Caco-2 (cell line): ENCODE results near the gene GATM. TPM values are rescaled to one million over a fixed set of nuclear protein-coding genes. Genes with fewer than 3 reads are reported as not detected.

Experiments
- BruUV-seq: library from RNA; stranded (reverse); fragments of 400-500 nt; replicated peaks from 2 replicates; lab custom pipeline; 2021; lab: Mats Ljungman, UMichigan
- CTCF ChIA-PET: fragments of 300-600 bp; sonication (Branson Sonifier 250); formaldehyde crosslinking; loops from one replicate; lab custom pipeline; 2022; ENCODE audit warnings: antibody characterized with exemption; lab: Charles Lee
- POLR2A ChIA-PET: fragments of 300-600 bp; sonication (Branson Sonifier 250); formaldehyde crosslinking; loops from one replicate; lab custom pipeline; 2022; ENCODE audit warnings: antibody characterized with exemption; lab: Charles Lee
- DNase-seq, 2 experiments: peaks; one replicate each; pipeline versions ENCODE4 v3.0.0 to v3.0.0-alpha.2; 2020 to 2022
- H3K27me3 ChIP-seq: replicated peaks from 2 replicates; pipeline ENCODE4 v1.6.0; 2011; ENCODE audit warnings: low read length; ENCODE audit not compliant: control insufficient read depth, insufficient read depth
- H3K36me3 ChIP-seq: 2 replicates; pipeline ENCODE4 v1.5.1; 2011; ENCODE audit warnings: low read length; ENCODE audit not compliant: control insufficient read depth, insufficient read depth
- H3K4me1 ChIP-seq: fragments of 250-450 bp; sonication (Bioruptor Pico); 2 replicates; pipeline ENCODE4 v1.5.1; 2020; ENCODE audit warnings: mild to moderate bottlenecking
- H3K4me3 ChIP-seq: 2 replicates; pipeline ENCODE4 v1.5.1; 2011; ENCODE audit warnings: low read depth, mild to moderate bottlenecking, control low read depth, low read length
- H3K9me3 ChIP-seq: fragments of 250-450 bp; sonication (Bioruptor Pico); 2 replicates; pipeline ENCODE4 v1.5.1; 2020; ENCODE audit warnings: mild to moderate bottlenecking, moderate library complexity
- H3K27ac Mint-ChIP-seq: one replicate; pipeline ENCODE4 v1.8.0; 2022; ENCODE audit warnings: mixed read lengths; ENCODE audit not compliant: unreplicated experiment
- H3K27me3 Mint-ChIP-seq: one replicate; pipeline ENCODE4 v1.8.0; 2022; ENCODE audit warnings: mixed read lengths; ENCODE audit not compliant: insufficient read depth, unreplicated experiment
- H3K36me3 Mint-ChIP-seq: one replicate; pipeline ENCODE4 v1.8.0; 2022; ENCODE audit warnings: mild to moderate bottlenecking, mixed read lengths; ENCODE audit not compliant: insufficient read depth, unreplicated experiment
- H3K4me1 Mint-ChIP-seq: one replicate; pipeline ENCODE4 v1.8.0; 2022; ENCODE audit warnings: low read depth, mixed read lengths; ENCODE audit not compliant: unreplicated experiment
- H3K4me3 Mint-ChIP-seq: one replicate; pipeline ENCODE4 v1.8.0; 2022; ENCODE audit warnings: mild to moderate bottlenecking, moderate library complexity, mixed read lengths; ENCODE audit not compliant: unreplicated experiment
- H3K9me3 Mint-ChIP-seq: one replicate; pipeline ENCODE4 v1.8.0; 2022; ENCODE audit warnings: mixed read lengths; ENCODE audit not compliant: unreplicated experiment
- CTCF ChIP-seq, 2 experiments: fragments of 200-600 bp in 1 of 2; IDR thresholded peaks; 1 replicate in 1 of 2; 2 replicates in 1 of 2; pipeline versions ENCODE4 v1.5.1 to v1.8.0; 2011 to 2022; ENCODE audit warnings: antibody characterized with exemption in 1 of 2, control low read depth in 1 of 2, inconsistent platforms in 1 of 2, low read depth in 1 of 2, low read length in 1 of 2, mild to moderate bottlenecking in 1 of 2, moderate library complexity in 1 of 2; ENCODE audit not compliant: insufficient read depth in 1 of 2, severe bottlenecking in 1 of 2, unreplicated experiment in 1 of 2
- intact Hi-C: fragments of 100-400 bp; cut with micrococcal nuclease; formaldehyde crosslinking; loops from one replicate; pipeline ENCODE4 v1.10.0; 2022; ENCODE audit not compliant: unreplicated experiment
- total RNA-seq: library from RNA; stranded (reverse); gene quantifications from 2 replicates; pipeline ENCODE4 v1.2.3, GENCODE V29; 2022

Gene GATM
- total RNA-seq, 1 experiment from 2014 or later, result 4.4 TPM

- Mint-ChIP-seq H3K27ac (no peak overlapping the region), H3K36me3 (peaks cover 8% of the 10 kb centered on the region), H3K9me3 (no peaks in the 10 kb centered on the region), H3K4me3 (no peak overlapping the region), H3K4me1 (no peaks in the 10 kb centered on the region), H3K27me3 (no peaks in the 10 kb centered on the region)
- intact Hi-C loops, result loop anchor here (1.0 kb wide), 3 partner anchors 92 to 236 kb away; no protein-coding TSS in a partner anchor
- CTCF ChIA-PET, result interaction anchor here (1.3 kb wide), 1 partner anchor 237 kb away, joined by 4 read pairs; no protein-coding TSS in a partner anchor
- TF ChIP-seq CTCF (IDR thresholded peaks at IDR 0.05; ENCODE audit: insufficient read depth in 1 of 2, low read depth in 1 of 2, low read length in 1 of 2, severe bottlenecking in 1 of 2, unreplicated experiment in 1 of 2), result peak; percentile 58 to 62
- Histone ChIP-seq H3K4me1 (no peaks in the 10 kb centered on the region), H3K27me3 (no peaks in the 10 kb centered on the region), H3K4me3 (no peak overlapping the region), H3K9me3 (no peaks in the 10 kb centered on the region; the same call in 1 of the 2 replicates), H3K36me3 (no peaks in the 10 kb centered on the region)
- BruUV-seq, result no TSS peak
- POLR2A ChIA-PET, result no interaction called here
- DNase-seq, result peak in 1 of 2 experiments; percentile 43
Observed at GRCh38 chr15:45399381-45400212, 21.3 kb upstream of the GATM start.

- Histone ChIP-seq H3K9me3 (no peaks in the 10 kb centered on the region; the same call in 1 of the 2 replicates), H3K4me1 (peaks cover 18% of the 10 kb centered on the region), H3K4me3 (0 out of 2 replicates have a peak overlapping the region, but pooled peaks have one; percentile 5), H3K36me3 (no peaks in the 10 kb centered on the region; the same call in 1 of the 2 replicates), H3K27me3 (no peaks in the 10 kb centered on the region)
- Mint-ChIP-seq H3K27ac (no peak overlapping the region), H3K27me3 (no peaks in the 10 kb centered on the region), H3K36me3 (no peaks in the 10 kb centered on the region), H3K4me1 (peaks cover 7% of the 10 kb centered on the region), H3K4me3 (no peak overlapping the region), H3K9me3 (no peaks in the 10 kb centered on the region)
- CTCF ChIA-PET, result no interaction called here
- no peak for TF ChIP-seq CTCF (IDR thresholded peaks at IDR 0.05; ENCODE audit: insufficient read depth in 1 of 2, low read depth in 1 of 2, low read length in 1 of 2, severe bottlenecking in 1 of 2, unreplicated experiment in 1 of 2)
- no peak for DNase-seq
- intact Hi-C loops, result no loop called here
- no TSS peak for BruUV-seq
- POLR2A ChIA-PET, result no interaction called here
Observed at GRCh38 chr15:45397116-45397665, 18.8 kb upstream of the GATM start.

- H3K27me3 ChIP-seq, result no peaks in the 10 kb centered on the region
- ChIA-PET POLR2A (no interaction called here), CTCF (no interaction called here)
- Mint-ChIP-seq H3K4me1 (peaks cover 7% of the 10 kb centered on the region), H3K36me3 (no peaks in the 10 kb centered on the region), H3K9me3 (no peaks in the 10 kb centered on the region), H3K27ac (no peak overlapping the region), H3K27me3 (no peaks in the 10 kb centered on the region), H3K4me3 (no peak overlapping the region)
- DNase-seq, result no peak
- BruUV-seq, result no TSS peak
- H3K4me3 ChIP-seq, result peak overlapping the region; percentile 24
- H3K4me1 ChIP-seq, result peaks cover 18% of the 10 kb centered on the region
- no peaks in the 10 kb centered on the region; the same call in none of the 2 replicates for H3K36me3 ChIP-seq
- intact Hi-C loops, result loop anchor here (2.0 kb wide), 1 partner anchor 51 kb away; no protein-coding TSS in a partner anchor
- no peak for TF ChIP-seq CTCF (IDR thresholded peaks at IDR 0.05; ENCODE audit: insufficient read depth in 1 of 2, low read depth in 1 of 2, low read length in 1 of 2, severe bottlenecking in 1 of 2, unreplicated experiment in 1 of 2)
- no peaks in the 10 kb centered on the region; the same call in 1 of the 2 replicates for H3K9me3 ChIP-seq
Observed at GRCh38 chr15:45395943-45396342, 17.6 kb upstream of the GATM start.
